NCI-H526 treated with DMSO at 0.1 percent for 48 hours (cell line): ENCODE measurements around the gene PPP4R2.

Source experiments
- DNase-seq: peaks from one replicate; lab custom pipeline; 2025; lab: John Stamatoyannopoulos, UW

The PPP4R2 gene, protein sequence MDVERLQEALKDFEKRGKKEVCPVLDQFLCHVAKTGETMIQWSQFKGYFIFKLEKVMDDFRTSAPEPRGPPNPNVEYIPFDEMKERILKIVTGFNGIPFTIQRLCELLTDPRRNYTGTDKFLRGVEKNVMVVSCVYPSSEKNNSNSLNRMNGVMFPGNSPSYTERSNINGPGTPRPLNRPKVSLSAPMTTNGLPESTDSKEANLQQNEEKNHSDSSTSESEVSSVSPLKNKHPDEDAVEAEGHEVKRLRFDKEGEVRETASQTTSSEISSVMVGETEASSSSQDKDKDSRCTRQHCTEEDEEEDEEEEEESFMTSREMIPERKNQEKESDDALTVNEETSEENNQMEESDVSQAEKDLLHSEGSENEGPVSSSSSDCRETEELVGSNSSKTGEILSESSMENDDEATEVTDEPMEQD

DNA sequence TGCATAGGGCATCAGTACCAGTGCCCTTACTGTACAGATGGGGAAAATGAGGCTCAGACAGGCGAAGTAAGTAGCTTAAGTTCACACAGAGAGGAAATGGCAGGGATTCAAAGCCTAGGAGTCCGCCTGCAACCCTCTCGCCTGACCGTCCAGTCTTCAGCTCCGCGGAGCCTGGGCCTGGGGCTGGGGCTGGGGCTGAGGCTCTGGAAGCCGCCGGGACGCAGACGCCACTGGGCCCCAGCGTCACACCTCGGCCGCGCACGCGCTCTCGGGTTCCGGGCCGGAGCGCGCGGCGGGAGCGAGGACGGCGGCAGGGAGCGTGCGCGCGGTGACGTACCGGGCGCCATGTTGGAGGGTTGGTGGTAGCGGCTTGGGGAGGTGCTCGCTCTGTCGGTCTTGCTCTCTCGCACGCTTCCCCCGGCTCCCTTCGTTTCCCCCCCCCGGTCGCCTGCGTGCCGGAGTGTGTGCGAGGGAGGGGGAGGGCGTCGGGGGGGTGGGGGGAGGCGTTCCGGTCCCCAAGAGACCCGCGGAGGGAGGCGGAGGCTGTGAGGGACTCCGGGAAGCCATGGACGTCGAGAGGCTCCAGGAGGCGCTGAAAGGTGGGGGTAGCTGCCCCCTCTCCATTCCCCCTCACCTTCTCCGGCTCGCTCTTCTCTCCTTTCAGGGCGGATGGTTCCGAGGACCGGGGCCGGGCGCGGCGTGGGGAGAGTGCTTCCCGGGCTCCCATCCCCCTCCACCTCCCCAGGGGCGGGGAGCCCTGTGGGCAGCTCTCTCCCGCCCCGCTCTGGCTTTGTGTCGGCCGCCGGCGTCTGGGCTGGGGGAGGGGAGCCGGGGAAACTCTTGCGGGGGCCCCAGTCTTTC, at the start of gene PPP4R2:
PPP4R2 (plus strand) TSS at position 339 of the 861 bp plus-strand sequence; CDS start at position 566, 227 bp downstream.
- DNase-seq: peak; percentile 47

DNA sequence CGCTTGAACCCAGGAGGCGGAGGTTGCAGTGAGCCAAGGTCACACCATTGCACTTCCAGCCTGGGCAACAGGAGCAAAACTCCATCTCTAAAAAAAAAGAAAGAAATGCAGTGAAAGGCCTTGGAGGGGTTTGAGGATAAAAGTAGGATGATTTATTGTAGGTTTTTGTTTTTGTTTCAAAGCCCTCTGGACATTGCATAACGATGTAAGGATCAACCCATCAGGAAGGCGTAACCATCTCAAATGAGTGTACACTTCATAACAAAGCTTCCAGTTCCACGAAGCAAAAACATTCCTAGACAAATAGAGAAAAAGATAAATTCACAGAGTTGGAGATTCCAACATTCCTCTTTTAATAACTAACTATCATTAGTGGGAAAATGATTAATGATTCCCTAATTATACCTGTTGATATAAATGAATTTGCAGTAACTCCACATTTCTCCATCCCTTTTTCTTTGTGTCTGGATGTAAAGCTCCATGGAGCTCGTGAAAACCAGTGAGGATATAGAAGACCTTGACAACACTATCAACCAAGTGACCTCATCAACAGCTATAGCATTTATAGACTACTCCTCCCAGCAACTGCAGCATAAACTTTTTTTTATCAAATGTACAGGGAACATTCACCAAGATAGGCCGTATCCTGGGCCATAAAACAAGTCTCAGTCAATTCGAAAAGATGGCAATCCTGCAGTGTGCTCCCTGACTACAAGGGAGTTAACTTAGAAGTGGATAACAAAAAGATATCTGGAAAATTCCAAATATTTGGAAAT, 48.7 kb upstream of the PPP4R2 start:
- no peak for DNase-seq

DNA sequence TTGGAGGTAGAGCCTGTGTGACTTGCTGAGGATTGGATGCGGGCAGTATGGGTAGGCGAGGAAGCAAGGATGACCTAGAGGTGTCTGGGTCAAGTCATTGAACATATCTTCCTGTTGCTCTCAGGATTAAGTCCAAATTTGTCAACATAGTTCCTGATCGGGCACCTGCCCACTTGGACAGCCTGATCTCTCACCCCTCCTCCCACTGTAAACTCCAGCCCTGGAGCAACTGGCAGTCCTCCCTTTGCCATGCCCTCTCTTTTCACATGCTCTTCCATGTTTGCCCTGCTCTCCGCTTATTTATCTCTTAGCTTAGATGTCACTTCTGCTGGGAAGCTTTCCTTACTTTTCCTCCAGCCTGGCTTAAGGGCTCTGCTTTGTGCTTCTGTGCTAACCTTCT, 47.6 kb upstream of the PPP4R2 start:
- no peak for DNase-seq

DNA sequence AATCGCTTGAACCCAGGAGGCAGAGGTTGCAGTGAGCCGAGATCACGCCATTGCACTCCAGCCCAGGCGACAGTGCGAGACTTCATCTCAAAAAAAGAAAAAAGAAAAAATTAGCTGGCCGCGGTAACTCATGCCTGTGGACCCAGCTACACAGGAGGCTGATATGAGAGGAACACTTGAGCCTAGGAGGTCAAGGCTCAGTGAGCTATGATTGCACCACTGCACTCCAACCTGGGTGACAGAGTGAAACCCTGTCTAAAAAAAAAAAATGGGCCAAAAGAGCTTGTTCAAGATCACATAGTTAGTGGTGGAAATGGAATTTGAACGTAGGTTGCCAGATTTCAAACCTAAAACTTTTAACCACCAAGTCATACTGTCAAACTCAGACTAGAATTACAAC, 46.2 kb upstream of the PPP4R2 start:
- no peak for DNase-seq

DNA sequence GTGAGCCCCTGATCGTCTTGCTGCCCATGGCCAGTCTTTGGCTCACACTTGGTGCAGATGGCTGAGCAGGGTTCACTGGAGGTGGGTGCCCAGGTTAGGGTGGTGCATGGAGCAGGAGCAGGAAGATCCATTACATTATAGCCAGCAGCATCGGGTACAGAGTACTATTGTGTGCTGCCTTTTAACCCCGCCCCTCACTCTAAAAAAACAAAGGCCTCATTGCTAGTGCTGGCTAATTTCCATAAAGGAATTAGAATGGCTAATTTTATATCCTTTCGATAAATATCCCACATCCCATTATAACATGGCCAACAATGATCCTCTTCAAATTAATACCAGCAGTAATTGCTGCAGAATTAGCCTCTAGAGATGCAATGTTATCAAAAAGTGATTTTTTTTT, 45.8 kb upstream of the PPP4R2 start:
- DNase-seq: peak; percentile 84

DNA sequence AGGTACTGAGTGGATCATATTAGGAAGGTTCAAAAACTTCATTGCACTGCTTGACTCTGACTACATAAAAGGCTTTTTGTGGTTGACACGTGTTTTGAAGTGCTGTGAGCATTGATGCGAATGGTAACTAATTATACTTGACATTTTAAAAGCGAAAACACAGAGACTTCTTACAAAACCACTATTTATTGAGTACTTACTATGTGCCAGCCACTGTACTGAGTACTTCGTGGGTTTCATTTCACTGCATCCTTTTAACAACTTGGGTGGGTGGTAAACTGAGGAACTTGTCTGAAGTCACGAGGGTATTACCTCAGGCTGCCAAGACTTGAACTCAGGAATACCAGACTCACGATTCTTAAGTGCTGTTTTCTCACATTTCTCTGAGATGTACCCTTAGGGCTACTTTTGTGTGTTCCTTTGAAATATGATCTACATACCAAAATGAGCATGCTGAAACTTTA, 45.3 kb upstream of the PPP4R2 start:
- DNase-seq: no peak

DNA sequence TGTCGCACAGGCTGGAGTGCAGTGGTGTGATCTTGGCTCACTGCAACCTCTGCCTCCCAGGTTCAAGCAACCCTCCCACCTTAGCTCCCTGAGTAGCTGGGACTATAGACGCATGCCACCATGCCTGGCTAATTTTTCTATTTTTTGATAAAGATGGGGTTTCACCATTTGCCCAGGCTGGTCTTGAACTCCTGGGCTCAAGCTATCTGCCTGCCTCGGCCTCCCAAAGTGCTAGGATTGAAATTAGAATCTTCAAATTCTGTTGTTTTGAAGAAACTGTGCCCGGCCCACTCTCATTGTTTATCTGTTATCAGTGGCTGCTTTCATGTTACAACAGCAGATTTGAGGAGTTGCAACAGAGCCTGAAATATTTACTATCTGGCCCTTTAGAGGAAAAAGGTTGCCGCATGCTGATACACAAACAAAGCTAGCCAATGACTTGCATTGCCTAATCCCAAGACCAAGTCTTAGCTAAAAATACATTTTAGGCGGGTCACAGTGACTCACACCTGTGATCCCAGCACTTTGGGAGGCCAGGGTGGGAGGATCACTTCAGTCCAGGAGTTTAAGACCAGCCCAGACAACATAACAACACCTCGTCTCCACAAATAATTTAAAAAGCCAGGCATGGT, 43.2 kb upstream of the PPP4R2 start:
- DNase-seq: no peak

DNA sequence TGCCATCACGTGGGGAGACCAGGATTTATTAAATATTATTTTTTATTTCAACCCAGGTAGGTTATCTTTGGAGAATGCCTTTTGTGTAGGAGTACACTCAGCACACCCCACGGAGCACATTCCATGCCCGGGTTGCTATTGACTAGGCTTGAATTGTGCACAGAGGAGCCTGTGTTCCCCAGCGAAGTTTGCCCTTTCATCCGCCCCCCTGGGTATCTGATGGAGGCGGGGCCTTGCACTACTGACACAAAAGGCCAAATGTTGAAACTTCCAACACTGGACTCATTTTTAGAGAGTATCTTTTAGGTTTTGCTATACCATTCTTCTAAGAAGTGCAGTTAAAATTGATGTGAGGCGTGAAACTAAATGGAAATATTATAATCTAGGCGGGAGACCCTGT, 39.3 kb upstream of the PPP4R2 start:
- DNase-seq: no peak

DNA sequence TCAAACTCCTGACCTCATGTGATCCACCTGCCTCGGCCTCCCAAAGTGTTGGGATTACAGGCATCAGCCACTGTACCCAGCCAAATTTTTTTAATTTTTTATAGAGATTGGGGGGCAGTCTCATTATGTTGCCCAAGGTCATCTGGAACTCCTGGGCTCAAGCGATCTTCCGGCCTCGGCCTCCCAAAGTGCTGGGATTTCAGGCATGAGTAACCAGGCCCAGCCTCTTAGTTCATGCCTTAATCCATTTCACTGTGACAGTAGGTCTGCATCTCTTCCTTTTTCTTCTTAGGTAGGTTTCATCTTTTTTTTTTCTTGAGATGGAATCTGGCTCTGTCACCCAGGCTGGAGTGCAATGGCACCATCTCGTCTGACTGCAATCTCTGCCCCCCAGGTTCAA, 37.3 kb upstream of the PPP4R2 start:
- no peak for DNase-seq

DNA sequence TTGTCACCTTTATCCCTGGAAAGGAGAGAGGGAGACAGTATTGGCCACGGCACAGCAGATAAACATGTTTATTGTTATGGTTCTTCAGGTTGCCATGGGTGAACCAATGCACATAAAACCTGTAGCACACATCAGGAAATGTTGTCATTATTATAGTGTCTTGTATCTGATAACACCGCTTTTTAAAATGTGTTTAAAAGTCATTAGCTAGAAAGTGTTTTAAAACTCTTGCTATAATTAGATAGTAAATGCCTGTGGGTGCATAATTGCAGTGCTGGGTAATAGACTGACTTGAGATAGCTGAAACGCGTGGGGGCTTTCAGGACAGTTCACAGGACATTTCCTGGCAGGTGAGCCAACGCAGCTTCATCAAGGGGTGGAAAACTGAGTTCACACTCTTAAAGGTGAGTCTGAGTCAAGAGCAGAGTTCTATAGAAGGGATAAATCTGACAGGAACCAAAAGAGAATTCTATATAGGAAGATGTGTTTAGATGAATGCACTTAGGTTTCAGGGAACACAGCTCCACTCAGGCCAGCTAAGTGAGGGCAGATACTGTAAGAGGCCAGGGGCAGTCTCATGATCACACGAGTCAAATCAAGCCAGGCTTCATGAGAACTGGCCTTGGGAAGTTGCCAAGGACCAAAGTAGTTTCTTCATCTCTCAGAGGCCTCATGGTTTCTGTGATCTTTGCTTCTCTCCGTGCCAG, 35.6 kb upstream of the PPP4R2 start:
- DNase-seq: no peak

DNA sequence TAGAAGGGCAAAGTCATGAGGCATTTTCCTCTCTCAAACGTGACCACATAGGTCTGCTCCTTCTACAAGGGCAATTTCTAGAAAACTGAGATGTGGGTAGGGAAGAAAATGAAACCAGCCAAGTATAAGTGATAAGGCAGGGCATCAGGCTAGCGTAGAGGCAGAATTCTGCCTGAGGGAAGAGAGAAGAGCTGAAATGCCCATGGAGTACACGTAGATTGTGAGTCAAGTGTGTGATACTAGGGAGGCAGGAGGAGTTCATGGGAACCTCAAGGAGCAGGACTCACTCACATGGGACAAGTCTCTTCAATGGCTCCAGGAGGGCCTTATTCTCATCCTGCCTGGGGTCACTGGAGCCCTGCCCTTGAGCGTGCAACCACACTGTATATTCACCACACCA, 34.9 kb upstream of the PPP4R2 start:
- no peak for DNase-seq

DNA sequence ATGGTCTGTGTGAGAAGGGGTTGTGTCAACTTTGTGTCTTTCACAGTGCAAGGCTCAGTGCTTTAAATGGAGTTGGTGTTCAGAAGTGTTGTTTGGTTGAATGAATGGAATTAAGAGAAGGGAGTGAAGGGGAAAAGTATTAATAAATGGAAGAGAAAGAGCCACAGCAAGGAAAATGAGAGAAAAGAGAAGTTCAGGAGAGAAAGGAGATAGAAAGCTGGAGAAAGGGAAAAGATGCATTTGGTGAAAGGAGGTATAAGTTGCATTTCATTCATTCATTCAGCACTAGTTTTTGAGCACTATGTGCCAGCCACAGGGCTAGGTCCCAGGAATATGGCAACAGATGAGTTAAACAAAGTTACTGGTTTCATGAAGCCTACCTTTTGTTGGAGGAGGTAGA, 34.3 kb upstream of the PPP4R2 start:
- DNase-seq: no peak

DNA sequence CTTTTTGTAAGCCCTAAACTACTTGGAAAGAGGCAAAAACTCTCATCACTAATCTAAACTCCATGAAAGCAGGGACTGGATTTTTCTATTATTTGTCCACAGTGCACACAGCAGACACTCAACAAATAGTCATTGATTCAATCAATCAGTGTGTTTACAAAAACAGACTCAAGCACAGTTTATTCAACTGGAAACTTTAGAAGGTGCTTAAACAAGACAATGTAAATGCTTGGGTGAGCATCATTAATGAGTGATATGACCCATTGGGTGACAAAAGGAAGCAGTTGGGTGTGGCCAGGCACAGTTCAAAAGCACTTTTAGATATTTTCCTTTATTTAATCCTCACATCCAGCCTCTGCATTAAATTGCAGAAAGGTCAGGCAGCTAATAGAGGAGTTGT, 32.0 kb upstream of the PPP4R2 start:
- no peak for DNase-seq

DNA sequence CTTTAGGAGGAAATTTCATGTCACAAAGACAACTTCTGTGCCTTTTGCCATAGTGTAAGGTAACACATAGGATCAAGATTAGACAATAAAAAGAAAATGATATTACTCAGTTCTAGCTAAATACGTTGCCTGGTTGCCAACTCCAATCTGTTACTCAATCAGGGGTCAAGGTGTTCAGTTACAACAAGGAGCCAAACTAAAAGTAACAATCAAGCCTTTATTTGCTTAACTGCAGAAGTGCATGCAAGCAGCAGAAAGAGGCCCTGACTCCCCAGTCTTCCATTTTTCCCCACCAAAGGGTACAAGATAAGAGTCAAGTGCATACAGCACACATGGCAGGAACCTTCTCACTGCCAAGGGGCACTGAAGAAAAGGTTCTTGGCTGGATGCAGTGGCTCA, 28.3 kb upstream of the PPP4R2 start:
- no peak for DNase-seq

DNA sequence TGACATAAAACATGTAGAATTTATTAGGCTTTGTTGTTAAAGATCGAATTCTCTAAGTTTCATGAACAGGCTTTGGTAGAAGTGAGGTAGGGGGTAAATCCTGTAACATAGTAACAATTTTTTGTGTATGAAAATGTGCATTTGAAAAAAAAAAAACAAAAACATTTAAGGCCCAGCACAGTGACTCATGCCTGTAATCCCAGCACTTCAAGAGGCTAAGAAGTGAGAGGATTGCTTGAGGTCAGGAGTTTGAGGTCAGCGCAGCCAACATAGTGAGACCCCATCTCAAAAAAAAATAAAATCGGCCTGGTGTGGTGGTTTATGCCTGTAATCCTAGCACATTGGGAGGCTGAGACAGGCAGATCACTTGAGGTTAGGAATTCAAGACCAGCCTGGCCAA, 26.8 kb upstream of the PPP4R2 start:
- no peak for DNase-seq

DNA sequence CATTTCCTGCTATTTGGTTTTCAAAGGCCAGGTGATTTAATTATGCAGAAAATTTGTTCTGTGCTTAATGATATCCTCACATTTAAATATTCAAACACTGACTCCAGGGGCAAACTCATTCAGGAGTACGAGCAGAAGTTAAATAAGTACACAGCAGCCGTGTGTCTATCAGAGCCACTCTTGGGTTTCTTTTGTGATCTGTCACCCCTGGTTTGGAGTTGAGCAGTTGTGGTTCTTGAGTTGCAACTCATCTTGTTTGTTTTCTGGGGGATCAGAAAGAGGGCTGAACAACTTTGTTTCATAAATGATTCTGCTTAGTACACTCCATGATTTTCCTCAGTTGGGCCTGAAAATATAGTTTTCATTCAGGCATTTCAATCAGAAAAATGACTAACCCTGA, 25.7 kb upstream of the PPP4R2 start:
- DNase-seq: peak; percentile 41

DNA sequence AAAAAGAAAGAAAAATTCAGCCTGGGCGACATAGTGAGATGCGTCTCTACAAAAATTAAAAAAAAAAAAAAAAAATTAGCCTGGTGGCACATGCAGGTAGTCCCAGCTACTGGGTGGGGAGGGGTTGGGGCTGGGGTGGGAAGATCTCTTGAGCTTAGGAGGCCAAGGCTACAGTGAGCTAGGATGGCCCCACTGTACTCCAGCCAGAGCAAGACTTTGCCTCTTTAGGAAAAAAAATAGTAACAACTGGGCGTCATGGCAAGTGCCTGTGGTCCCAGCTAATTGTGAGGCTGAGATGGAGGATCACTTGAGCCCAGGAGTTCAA, 23.9 kb upstream of the PPP4R2 start:
- DNase-seq: no peak

DNA sequence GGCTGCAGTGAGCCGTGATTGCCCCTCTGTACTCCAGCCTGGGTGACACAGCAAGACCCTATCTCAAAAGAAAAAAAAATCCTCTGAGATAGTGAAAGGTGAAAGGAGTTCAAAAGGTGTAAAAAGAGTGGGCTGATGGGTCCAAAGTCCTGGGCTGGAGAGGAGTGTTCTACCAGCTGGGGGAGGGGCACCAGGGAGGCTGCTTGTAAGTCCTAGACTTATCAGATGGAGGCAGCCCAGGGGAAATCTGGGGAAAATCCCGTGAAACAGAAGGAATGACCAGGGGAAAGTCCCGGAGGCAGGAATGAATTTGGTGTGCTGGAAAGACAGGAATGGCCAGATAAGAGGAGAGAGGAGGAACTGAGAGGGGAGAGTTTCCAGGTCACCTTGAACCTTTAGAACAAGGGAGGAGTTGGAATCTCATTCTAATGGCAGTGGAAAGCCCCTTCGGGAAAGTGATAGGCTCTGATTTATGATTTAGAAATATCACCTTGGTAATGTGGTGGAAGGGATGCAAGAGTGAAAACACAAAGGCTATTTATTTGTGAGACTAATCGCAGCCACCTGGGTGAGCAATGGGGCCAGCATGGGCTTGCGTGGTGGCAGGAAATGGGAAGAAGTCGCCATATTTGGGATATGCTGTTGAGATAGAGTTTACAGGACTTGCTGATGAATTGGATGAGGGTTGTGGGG, 23.4 kb upstream of the PPP4R2 start:
- no peak for DNase-seq

DNA sequence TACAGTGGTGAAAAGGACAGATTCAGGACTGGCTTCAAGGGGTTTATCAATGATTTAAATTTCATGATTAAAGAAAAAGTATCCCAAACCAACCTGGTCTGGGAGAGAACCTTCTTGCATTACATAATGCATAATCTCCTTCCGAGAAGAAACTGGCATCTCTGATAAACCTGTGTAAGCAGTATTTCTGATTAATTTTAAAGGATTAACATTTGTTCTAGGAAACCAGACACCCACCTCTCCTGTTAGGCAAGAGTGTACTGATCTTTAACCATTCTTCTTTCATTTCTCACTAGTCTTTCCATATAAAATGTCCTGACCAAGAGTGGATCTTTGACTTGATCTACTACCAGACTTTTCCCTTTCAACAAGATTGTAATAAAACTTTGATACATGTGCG, 22.8 kb upstream of the PPP4R2 start:
- no peak for DNase-seq

DNA sequence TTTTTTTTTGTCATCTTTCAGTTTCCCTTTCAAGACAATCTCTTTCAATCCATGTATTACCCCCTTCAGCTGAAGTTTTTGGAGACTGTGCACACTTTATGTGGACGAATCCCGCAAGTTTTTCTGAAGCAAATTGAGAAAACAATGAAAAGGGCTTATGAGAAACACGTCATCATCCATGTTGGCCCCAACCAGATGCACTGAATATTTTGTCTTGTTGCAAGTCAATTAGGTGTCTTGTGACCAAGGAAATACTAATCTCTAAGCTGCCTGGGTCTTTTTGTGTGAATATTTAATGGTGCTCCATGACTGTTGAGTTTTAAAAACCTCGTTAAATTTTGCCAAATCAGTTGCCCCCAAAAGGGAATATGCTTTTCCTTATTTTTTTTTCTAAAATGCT, 21.7 kb upstream of the PPP4R2 start:
- DNase-seq: no peak

DNA sequence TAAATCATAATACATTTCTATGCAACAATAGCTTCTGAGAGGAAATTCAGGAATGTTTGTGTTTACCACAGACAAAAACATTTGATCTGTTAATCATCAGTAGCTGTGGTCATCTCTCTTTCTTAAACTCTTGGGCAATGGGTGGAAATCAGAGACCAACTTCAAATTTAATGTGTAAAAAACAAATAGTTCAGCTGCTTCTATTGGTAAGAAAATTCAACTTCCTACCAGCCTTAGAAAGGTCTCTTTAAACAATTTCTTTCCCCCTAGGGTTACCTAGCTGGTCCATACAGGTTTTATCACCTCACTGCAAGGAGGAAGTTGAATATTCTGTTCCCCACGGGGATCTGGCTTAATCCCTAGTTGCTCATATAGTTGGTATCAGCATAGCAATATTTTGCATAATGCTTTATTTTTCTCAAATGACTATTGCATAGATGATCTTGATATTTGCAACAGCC, 20.3 kb upstream of the PPP4R2 start:
- peak; percentile 19 for DNase-seq
